CD8-positive, alpha-beta memory T cell (primary cell): Measurements from ENCODE around the gene MON1A. TPM values are rescaled to one million over a fixed set of nuclear protein-coding genes. Genes with fewer than 3 reads are reported as not detected.

Experiments used
- CTCF ChIA-PET: fragments of 350-600 bp; sonication (Branson Sonifier 250); formaldehyde crosslinking; loops from one replicate; lab custom pipeline; 2021; ENCODE audit warnings: antibody characterized with exemption; lab: Charles Lee
- POLR2A ChIA-PET: fragments of 350-600 bp; sonication (Branson Sonifier 250); formaldehyde crosslinking; loops from one replicate; lab custom pipeline; 2021; ENCODE audit warnings: antibody characterized with exemption; lab: Charles Lee
- DNase-seq, 5 donors: peaks; one replicate each; pipeline versions ENCODE4 v3.0.0 to v3.0.0-alpha.2; 2020 to 2022; ENCODE audit warnings: mixed read lengths in 1 of 5
- H3K27ac ChIP-seq: one replicate; pipeline ENCODE4 v1.7.0; 2013; ENCODE audit warnings: low read depth, mild to moderate bottlenecking, low read length, moderate library complexity
- H3K27me3 ChIP-seq: 2 replicates; pipeline ENCODE4 v1.7.0; 2013; ENCODE audit warnings: low read length, mild to moderate bottlenecking; ENCODE audit not compliant: insufficient read depth, poor library complexity, severe bottlenecking
- H3K36me3 ChIP-seq: 2 replicates; pipeline ENCODE4 v1.7.0; 2013; ENCODE audit warnings: mild to moderate bottlenecking, low read length, moderate library complexity; ENCODE audit not compliant: insufficient read depth
- H3K4me1 ChIP-seq: 2 replicates; pipeline ENCODE4 v1.7.0; 2013; ENCODE audit warnings: mild to moderate bottlenecking, low read length, moderate library complexity; ENCODE audit not compliant: insufficient read depth
- H3K4me3 ChIP-seq: 2 replicates; pipeline ENCODE4 v1.7.0; 2013; ENCODE audit warnings: mild to moderate bottlenecking, low read length
- H3K9me3 ChIP-seq: 2 replicates; pipeline ENCODE4 v1.7.0; 2013; ENCODE audit warnings: mild to moderate bottlenecking, low read length
- H3K27ac Mint-ChIP-seq, 8 donors: one replicate each; pipeline ENCODE4 v1.8.0; 2020 to 2021; ENCODE audit warnings: mixed read lengths in 8 of 8, mild to moderate bottlenecking in 6 of 8, inconsistent platforms in 3 of 8, moderate library complexity in 3 of 8
- H3K27me3 Mint-ChIP-seq, 2 donors: one replicate each; pipeline ENCODE4 v1.8.0; 2020 to 2021; ENCODE audit warnings: mixed read lengths in 2 of 2, mild to moderate bottlenecking in 1 of 2, moderate library complexity in 1 of 2
- H3K36me3 Mint-ChIP-seq, 3 donors: one replicate each; pipeline ENCODE4 v1.8.0; 2020 to 2021; ENCODE audit warnings: mixed read lengths in 3 of 3, inconsistent platforms in 1 of 3, mild to moderate bottlenecking in 1 of 3
- H3K4me1 Mint-ChIP-seq, 3 donors: one replicate each; pipeline ENCODE4 v1.8.0; 2020 to 2021; ENCODE audit warnings: mixed read lengths in 3 of 3, inconsistent platforms in 1 of 3, mild to moderate bottlenecking in 1 of 3
- H3K4me3 Mint-ChIP-seq, 7 donors: one replicate each; pipeline ENCODE4 v1.8.0; 2020 to 2021; ENCODE audit warnings: mixed read lengths in 7 of 7, mild to moderate bottlenecking in 6 of 7, moderate library complexity in 4 of 7, inconsistent platforms in 2 of 7
- H3K9me3 Mint-ChIP-seq, 5 donors: one replicate each; pipeline ENCODE4 v1.8.0; 2020 to 2022; ENCODE audit warnings: mixed read lengths in 5 of 5, mild to moderate bottlenecking in 3 of 5, moderate library complexity in 2 of 5, inconsistent platforms in 1 of 5
- polyA plus RNA-seq: library from polyadenylated mRNA; unstranded; fragments of 300-500 nt; fragmentation: Illumina TruSeq; gene quantifications from one replicate; pipeline ENCODE4 v1.2.3, GENCODE V29; 2021
- total RNA-seq, 2 experiments: library from RNA; stranded (reverse); gene quantifications; one replicate each; pipeline ENCODE4 v1.2.3, GENCODE V29; 2021

MON1A gene
- 10 to 100 TPM; 17.9 to 18.1 TPM for total RNA-seq
- polyA plus RNA-seq = 22.4 TPM

- peaks cover 22 to 42% (median 25%) of the 10 kb centered on the region in 3 donors for H3K4me1 Mint-ChIP-seq
- peak; percentile 77 to 89 (median 80) for DNase-seq
- Histone ChIP-seq H3K27ac (peak within 1 kb of the TSS; percentile 76), H3K27me3 (no peaks in the 10 kb centered on the region), H3K9me3 (no peaks in the 10 kb centered on the region), H3K36me3 (no peaks in the 10 kb centered on the region), H3K4me1 (peaks cover 22% of the 10 kb centered on the region), H3K4me3 (peak within 1 kb of the TSS; percentile 97)
- no peaks in the 10 kb centered on the region for H3K9me3 Mint-ChIP-seq
- peaks cover 0 to 7% (median 3%) of the 10 kb centered on the region in 3 donors for H3K36me3 Mint-ChIP-seq
- H3K27me3 Mint-ChIP-seq = no peaks in the 10 kb centered on the region
- peak within 1 kb of the TSS; percentile 84 to 96 (median 90) for H3K27ac Mint-ChIP-seq
- ChIA-PET POLR2A (interaction anchor here (0.5 to 2.0 kb wide), 4 partner anchors 10 to 175 kb away, joined by 3 to 19 read pairs (median 4); partner anchors contain the start of genes INKA1 and RBM6), CTCF (interaction anchor here (0.7 to 1.3 kb wide), 3 partner anchors 10 to 127 kb away, joined by 3 to 11 read pairs (median 3); partner anchors contain the start of gene RBM6)
- peak within 1 kb of the TSS; percentile 80 to 92 (median 84) for H3K4me3 Mint-ChIP-seq
These were observed at the start of gene MON1A for GRCh38 chr3:49929291-49930167. Gene MON1A, minus strand, starts transcription at chr3:49929811. Its CDS starts 16,465 bp downstream, at chr3:49913346.

GRCh38 chr3:49976942-49977341 lies 47.3 kb upstream of the MON1A start:
- Histone ChIP-seq H3K4me3 (no peak overlapping the region), H3K27ac (no peak overlapping the region), H3K9me3 (no peaks in the 10 kb centered on the region), H3K27me3 (no peaks in the 10 kb centered on the region), H3K4me1 (no peaks in the 10 kb centered on the region), H3K36me3 (peaks cover 8% of the 10 kb centered on the region)
- no peaks in the 10 kb centered on the region for H3K9me3 Mint-ChIP-seq
- DNase-seq = no peak
- H3K4me3 Mint-ChIP-seq = no peak overlapping the region
- H3K36me3 Mint-ChIP-seq = peaks cover 7 to 45% (median 10%) of the 10 kb centered on the region in 3 donors
- CTCF ChIA-PET = no interaction called here
- H3K27me3 Mint-ChIP-seq = no peaks in the 10 kb centered on the region
- H3K4me1 Mint-ChIP-seq = peaks cover 0 to 3% (median 2%) of the 10 kb centered on the region in 3 donors
- no peak overlapping the region for H3K27ac Mint-ChIP-seq
- POLR2A ChIA-PET = no interaction called here

GRCh38 chr3:49972656-49973055 lies 43.0 kb upstream of the MON1A start:
- Mint-ChIP-seq H3K36me3 (peaks cover 9 to 47% (median 18%) of the 10 kb centered on the region in 3 donors), H3K27ac (no peak overlapping the region), H3K9me3 (no peaks in the 10 kb centered on the region), H3K27me3 (no peaks in the 10 kb centered on the region), H3K4me1 (peaks cover 9 to 14% (median 11%) of the 10 kb centered on the region in 3 donors), H3K4me3 (no peak overlapping the region)
- H3K36me3 ChIP-seq = peaks cover 8% of the 10 kb centered on the region
- no peaks in the 10 kb centered on the region for H3K9me3 ChIP-seq
- no peak overlapping the region for H3K4me3 ChIP-seq
- no peaks in the 10 kb centered on the region for H3K27me3 ChIP-seq
- POLR2A ChIA-PET = no interaction called here
- no peak overlapping the region for H3K27ac ChIP-seq
- H3K4me1 ChIP-seq = no peaks in the 10 kb centered on the region
- CTCF ChIA-PET = no interaction called here
- DNase-seq = no peak

- Histone ChIP-seq H3K27ac (no peak overlapping the region), H3K9me3 (no peaks in the 10 kb centered on the region), H3K4me3 (no peak overlapping the region), H3K4me1 (no peaks in the 10 kb centered on the region), H3K27me3 (no peaks in the 10 kb centered on the region), H3K36me3 (peaks cover 15% of the 10 kb centered on the region)
- ChIA-PET CTCF (interaction anchor here (0.6 kb wide), 1 partner anchor 366 kb away, joined by 3 read pairs; no protein-coding TSS in a partner anchor), POLR2A (no interaction called here)
- H3K9me3 Mint-ChIP-seq = no peaks in the 10 kb centered on the region
- peak overlapping the region in 1 of 8 donors; percentile 26 for H3K27ac Mint-ChIP-seq
- no peak overlapping the region for H3K4me3 Mint-ChIP-seq
- no peaks in the 10 kb centered on the region for H3K27me3 Mint-ChIP-seq
- peaks cover 14 to 38% (median 23%) of the 10 kb centered on the region in 3 donors for H3K4me1 Mint-ChIP-seq
- no peak for DNase-seq
- peaks cover 9 to 64% (median 12%) of the 10 kb centered on the region in 3 donors for H3K36me3 Mint-ChIP-seq
These were observed 38.7 kb upstream of the MON1A start for GRCh38 chr3:49968346-49968745.

- Mint-ChIP-seq H3K36me3 (peaks cover 5 to 57% (median 12%) of the 10 kb centered on the region in 3 donors), H3K4me1 (peaks cover 14 to 38% (median 23%) of the 10 kb centered on the region in 3 donors), H3K27me3 (no peaks in the 10 kb centered on the region), H3K27ac (peak overlapping the region in 3 of 8 donors; percentile 2 to 64 (median 32)), H3K9me3 (no peaks in the 10 kb centered on the region), H3K4me3 (no peak overlapping the region)
- CTCF ChIA-PET = no interaction called here
- Histone ChIP-seq H3K9me3 (no peaks in the 10 kb centered on the region), H3K4me1 (no peaks in the 10 kb centered on the region), H3K27ac (no peak overlapping the region), H3K36me3 (peaks cover 10% of the 10 kb centered on the region), H3K4me3 (no peak overlapping the region), H3K27me3 (no peaks in the 10 kb centered on the region)
- POLR2A ChIA-PET = no interaction called here
- DNase-seq = no peak
These were observed 37.7 kb upstream of the MON1A start for GRCh38 chr3:49967291-49967690.

- Mint-ChIP-seq H3K4me1 (peaks cover 13 to 38% (median 20%) of the 10 kb centered on the region in 3 donors), H3K27ac (peak overlapping the region in 1 of 8 donors; percentile 10), H3K27me3 (no peaks in the 10 kb centered on the region), H3K4me3 (no peak overlapping the region), H3K36me3 (peaks cover 5 to 51% (median 9%) of the 10 kb centered on the region in 3 donors), H3K9me3 (no peaks in the 10 kb centered on the region)
- CTCF ChIA-PET = no interaction called here
- POLR2A ChIA-PET = no interaction called here
- H3K4me1 ChIP-seq = no peaks in the 10 kb centered on the region
- DNase-seq = no peak
- no peaks in the 10 kb centered on the region for H3K27me3 ChIP-seq
- no peak overlapping the region for H3K27ac ChIP-seq
- no peak overlapping the region for H3K4me3 ChIP-seq
- H3K9me3 ChIP-seq = no peaks in the 10 kb centered on the region
- H3K36me3 ChIP-seq = peaks cover 6% of the 10 kb centered on the region
These were observed 36.8 kb upstream of the MON1A start for GRCh38 chr3:49966233-49966942.

GRCh38 chr3:49955636-49956035 lies 26.0 kb upstream of the MON1A start:
- POLR2A ChIA-PET = no interaction called here

More at GRCh38 chr3:49955636-49956035, 26.0 kb upstream of the MON1A start:
- H3K4me3 Mint-ChIP-seq = no peak overlapping the region
- no peaks in the 10 kb centered on the region for H3K36me3 ChIP-seq
- no peaks in the 10 kb centered on the region for H3K27me3 Mint-ChIP-seq
- H3K27ac ChIP-seq = no peak overlapping the region
- H3K4me1 ChIP-seq = no peaks in the 10 kb centered on the region
- H3K9me3 ChIP-seq = no peaks in the 10 kb centered on the region
- H3K4me3 ChIP-seq = no peak overlapping the region
- no peaks in the 10 kb centered on the region for H3K27me3 ChIP-seq
- no peak for DNase-seq
- CTCF ChIA-PET = interaction anchor here (1.0 kb wide), 1 partner anchor 16 kb away, joined by 3 read pairs; the partner anchor contains the start of gene RBM6
- peaks cover 0 to 19% (median 2%) of the 10 kb centered on the region in 3 donors for H3K36me3 Mint-ChIP-seq
- H3K4me1 Mint-ChIP-seq = peaks cover 28 to 42% (median 39%) of the 10 kb centered on the region in 3 donors
- H3K27ac Mint-ChIP-seq = no peak overlapping the region
- no peaks in the 10 kb centered on the region for H3K9me3 Mint-ChIP-seq
